HUES6 (cell line): ENCODE data around the gene VCAM1.
"Not testable (repeated sequence)": the region's sequence is repeated elsewhere in the genome, so short reads cannot be mapped to it uniquely, and the experiment has no call there.

Source experiments
- H3K27ac ChIP-seq: 2 replicates; pipeline ENCODE4 v1.7.0; 2013; ENCODE audit warnings: low read depth, mild to moderate bottlenecking, low read length, inconsistent platforms
- H3K27me3 ChIP-seq: 2 replicates; pipeline ENCODE4 v1.6.1; 2013; ENCODE audit warnings: low read length; ENCODE audit not compliant: control insufficient read depth, insufficient read depth
- H3K36me3 ChIP-seq: 2 replicates; pipeline ENCODE4 v1.6.1; 2013; ENCODE audit warnings: low read length; ENCODE audit not compliant: control insufficient read depth, insufficient read depth
- H3K4me1 ChIP-seq: 2 replicates; pipeline ENCODE4 v1.6.1; 2013; ENCODE audit warnings: low read length; ENCODE audit not compliant: control insufficient read depth, insufficient read depth
- H3K4me3 ChIP-seq: 2 replicates; pipeline ENCODE4 v1.5.1; 2013; ENCODE audit warnings: low read depth, low read length
- H3K9ac ChIP-seq: one replicate; pipeline ENCODE4 v1.6.1; 2013; ENCODE audit warnings: mild to moderate bottlenecking, low read length
- H3K9me3 ChIP-seq: 2 replicates; pipeline ENCODE4 v1.6.1; 2013; ENCODE audit warnings: low read depth, low read length; ENCODE audit not compliant: control insufficient read depth, insufficient read depth

The VCAM1 gene

DNA sequence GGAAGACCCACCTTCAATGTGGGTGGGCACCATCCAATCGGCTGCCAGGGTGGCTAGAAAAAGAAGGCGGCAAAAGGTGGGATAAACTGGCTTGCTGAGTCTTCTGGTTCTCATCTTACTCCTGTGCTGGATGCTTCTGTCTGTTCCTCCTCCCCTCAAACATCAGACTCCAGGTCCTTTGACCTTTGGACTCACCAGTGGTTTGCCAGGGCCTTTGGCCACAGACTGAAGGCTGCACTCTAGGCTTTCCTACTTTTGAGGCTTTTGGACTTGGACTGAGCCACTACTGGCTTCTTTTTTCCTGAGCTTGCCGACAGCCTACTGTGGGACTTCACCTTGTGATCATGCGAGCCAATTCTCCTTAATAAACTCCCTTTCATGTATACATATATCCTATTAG is 55.9 kb downstream of the VCAM1 start:
- no peak overlapping the region for H3K4me3 ChIP-seq
- H3K9me3 ChIP-seq: peaks cover 5% of the 10 kb centered on the region; the same call in 1 of the 2 replicates
- H3K9ac ChIP-seq: no peak overlapping the region
- H3K4me1 ChIP-seq: no peaks in the 10 kb centered on the region
- no peaks in the 10 kb centered on the region for H3K36me3 ChIP-seq
- H3K27ac ChIP-seq: no peak overlapping the region
- H3K27me3 ChIP-seq: no peaks in the 10 kb centered on the region

DNA sequence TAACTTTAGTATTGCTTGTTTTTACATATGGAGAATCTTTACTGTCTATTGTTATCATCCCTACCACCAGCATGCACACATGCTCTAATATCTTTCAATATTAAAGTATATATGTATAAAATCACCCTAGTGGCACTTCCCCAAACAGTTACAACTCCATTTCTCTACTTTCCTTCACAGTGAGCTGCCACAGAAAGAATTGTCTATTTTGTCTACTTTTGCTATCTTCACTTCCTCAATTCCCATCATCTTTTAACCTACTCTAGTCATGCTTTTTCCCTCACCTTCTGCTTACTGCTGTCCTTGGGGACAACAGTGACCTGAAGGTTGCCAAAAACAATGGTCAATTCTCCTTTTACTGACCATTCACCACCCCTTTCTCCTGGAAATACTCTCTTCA is 59.2 kb downstream of the VCAM1 start:
- Histone ChIP-seq H3K27me3 (no peaks in the 10 kb centered on the region), H3K4me1 (no peaks in the 10 kb centered on the region), H3K9me3 (peaks cover 20% of the 10 kb centered on the region), H3K9ac (no peak overlapping the region), H3K27ac (no peak overlapping the region), H3K36me3 (no peaks in the 10 kb centered on the region), H3K4me3 (no peak overlapping the region)

DNA sequence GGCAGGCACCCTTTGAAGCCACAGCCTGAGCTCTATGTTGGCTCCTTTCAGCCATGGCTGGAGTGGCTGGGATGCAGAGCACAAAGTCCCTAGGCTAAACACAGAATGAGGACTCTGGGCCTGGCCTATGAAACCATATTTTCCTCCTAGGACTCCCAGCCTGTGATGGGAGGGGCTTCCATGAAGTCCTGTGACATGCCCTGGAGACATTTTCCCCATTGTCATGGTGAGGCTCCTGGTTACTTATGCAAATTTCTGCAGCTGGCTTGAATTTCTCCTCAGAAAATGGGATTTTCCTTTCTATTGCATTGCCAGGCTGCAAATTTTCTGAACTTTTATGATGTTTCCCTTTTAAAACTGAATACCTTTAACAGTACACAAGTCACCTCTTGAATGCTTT is 61.3 kb downstream of the VCAM1 start:
- H3K27ac ChIP-seq: no peak overlapping the region
- no peaks in the 10 kb centered on the region for H3K36me3 ChIP-seq
- no peaks in the 10 kb centered on the region for H3K4me1 ChIP-seq
- no peak overlapping the region for H3K9ac ChIP-seq
- H3K4me3 ChIP-seq: no peak overlapping the region
- H3K27me3 ChIP-seq: no peaks in the 10 kb centered on the region
- H3K9me3 ChIP-seq: peaks cover 20% of the 10 kb centered on the region

DNA sequence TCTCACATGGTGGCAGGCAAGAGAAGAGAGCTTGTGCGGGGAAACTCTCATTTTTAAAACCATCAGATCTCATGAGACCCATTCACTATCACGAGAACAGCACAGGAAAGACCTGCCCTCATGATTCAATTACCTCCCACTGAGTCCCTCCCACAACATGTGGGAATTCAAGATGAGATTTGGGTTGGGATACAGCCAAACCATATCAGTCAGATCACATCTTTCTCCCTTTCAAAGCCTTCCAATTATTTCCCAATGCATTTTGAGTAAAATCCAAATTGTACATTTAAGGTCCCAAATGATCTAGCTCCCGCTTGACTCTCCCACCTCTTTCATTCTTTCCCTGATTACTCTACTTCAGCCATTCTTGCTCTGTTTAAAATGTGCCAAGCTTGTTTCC is 62.2 kb downstream of the VCAM1 start:
- H3K4me3 ChIP-seq, H3K36me3 ChIP-seq, H3K27ac ChIP-seq, H3K9ac ChIP-seq, H3K4me1 ChIP-seq, H3K27me3 ChIP-seq: not testable (repeated sequence)
- peaks cover 20% of the 10 kb centered on the region for H3K9me3 ChIP-seq

DNA sequence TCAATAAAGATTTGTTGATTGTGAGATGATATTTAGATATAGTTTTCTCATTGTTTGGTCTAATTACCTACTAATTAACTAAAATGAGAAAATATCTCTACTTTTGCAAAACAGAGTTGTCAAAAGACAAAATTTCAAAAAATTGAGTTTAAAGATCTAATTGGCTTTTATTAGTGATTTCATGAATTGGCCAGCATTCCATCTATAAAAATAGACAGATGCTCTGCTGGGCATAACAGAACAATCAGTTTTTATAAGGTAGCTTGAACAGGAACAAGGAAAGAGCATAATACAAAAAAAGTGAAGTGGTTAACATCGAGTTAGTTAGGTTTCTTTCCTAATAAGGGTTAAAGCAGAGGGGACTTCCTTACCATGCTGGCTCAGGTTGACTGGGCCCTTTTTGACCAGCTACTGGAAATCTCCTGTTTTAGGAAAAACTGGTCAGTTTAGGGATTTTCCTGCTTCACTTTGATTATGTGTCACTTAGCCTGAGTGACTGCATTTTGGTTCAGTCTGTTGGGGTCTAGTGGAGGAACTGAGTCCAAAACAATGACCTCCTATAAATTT is 63.0 kb downstream of the VCAM1 start:
- Histone ChIP-seq H3K9ac (no peak overlapping the region), H3K4me1 (no peaks in the 10 kb centered on the region), H3K9me3 (peaks cover 20% of the 10 kb centered on the region), H3K4me3 (no peak overlapping the region), H3K36me3 (no peaks in the 10 kb centered on the region), H3K27ac (no peak overlapping the region), H3K27me3 (no peaks in the 10 kb centered on the region)

DNA sequence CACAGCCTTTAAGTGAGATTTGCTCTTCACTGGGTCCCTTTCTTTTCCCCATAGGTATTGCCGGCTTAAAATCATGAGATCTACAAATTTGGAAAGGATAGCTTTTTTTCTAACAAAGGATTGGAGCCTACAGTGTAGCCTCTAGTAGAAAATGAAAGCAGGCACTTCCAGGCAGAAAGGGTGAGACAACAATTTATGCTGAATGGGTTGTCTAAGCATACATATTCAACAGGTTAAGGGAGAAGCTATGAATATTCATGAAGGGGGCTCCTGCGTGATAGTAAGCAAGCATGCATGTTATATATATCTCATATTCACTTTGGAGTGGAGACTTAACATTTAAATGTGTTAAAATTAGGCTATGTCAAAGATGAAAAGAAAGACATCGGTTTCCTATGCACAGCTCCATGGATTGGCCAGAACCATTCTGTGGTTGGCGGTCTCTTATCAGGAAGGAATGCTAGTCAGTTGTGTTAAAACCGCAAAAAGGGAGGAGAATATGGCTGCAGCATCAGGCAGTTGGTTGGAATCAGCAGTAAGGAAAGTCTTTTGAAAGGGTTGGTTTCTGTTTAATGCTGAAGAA is 66.0 kb downstream of the VCAM1 start:
- Histone ChIP-seq H3K27ac (no peak overlapping the region), H3K4me3 (no peak overlapping the region), H3K4me1 (no peaks in the 10 kb centered on the region)

DNA sequence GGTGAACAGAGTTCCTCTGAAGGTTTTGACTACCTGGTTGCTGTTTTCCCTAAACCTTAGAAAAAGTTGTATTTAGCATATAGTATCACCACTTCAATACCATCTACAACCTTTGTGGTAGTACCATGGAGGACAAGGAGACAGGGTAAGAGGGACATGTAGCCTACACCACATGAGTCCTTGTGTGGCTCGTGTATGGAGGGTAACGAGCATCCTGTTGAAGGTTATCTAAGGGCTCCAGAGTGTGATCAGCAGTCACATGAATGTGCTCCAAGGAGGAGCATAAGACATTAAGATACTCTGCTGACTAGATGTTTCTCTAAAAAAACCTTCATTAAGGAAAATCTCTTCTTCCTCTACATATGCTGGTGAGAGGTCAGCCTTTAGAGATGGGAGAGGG is 67.3 kb downstream of the VCAM1 start:
- Histone ChIP-seq H3K4me1 (no peaks in the 10 kb centered on the region), H3K27ac (no peak overlapping the region), H3K27me3 (no peaks in the 10 kb centered on the region), H3K9me3 (peaks cover 7% of the 10 kb centered on the region), H3K36me3 (no peaks in the 10 kb centered on the region), H3K9ac (no peak overlapping the region), H3K4me3 (no peak overlapping the region)

More for the DNA sequence above, 66.0 kb downstream of the VCAM1 start:
- Histone ChIP-seq H3K9me3 (peaks cover 14% of the 10 kb centered on the region), H3K36me3 (no peaks in the 10 kb centered on the region), H3K27me3 (no peaks in the 10 kb centered on the region), H3K9ac (no peak overlapping the region)
